ENCODE measurements around the gene RGL4. TPM values are rescaled to one million over a fixed set of nuclear protein-coding genes. Genes with fewer than 3 reads are reported as not detected.

Gene RGL4
- total and polyA plus RNA-seq, 2 of the 13 experiments (the other 11 are each of a cell fraction or from before 2014, with no cell fraction given) = not detected

- no peak for TF ChIP-seq ZNF251 (CRISPR knock-in tag; IDR thresholded peaks at IDR 0.05)
- TF ChIP-seq ARNT (IDR thresholded peaks at IDR 0.05) = no peak
- TF ChIP-seq ZNF180 (CRISPR knock-in tag; IDR thresholded peaks at IDR 0.05; ENCODE audit: borderline replicate concordance, low read depth) = no peak
- no peak for TF ChIP-seq ZFP62 (CRISPR knock-in tag; IDR thresholded peaks at IDR 0.05)
- peak; percentile 50 for TF ChIP-seq ZNF407 (CRISPR knock-in tag; IDR thresholded peaks at IDR 0.05; ENCODE audit: not compliant biosample characterization)
- peak; percentile 60 for TF ChIP-seq NR2C2 (CRISPR knock-in tag; IDR thresholded peaks at IDR 0.05; ENCODE audit: borderline replicate concordance)
- TF ChIP-seq ZNF335 (CRISPR knock-in tag; IDR thresholded peaks at IDR 0.05) = no peak
- TF ChIP-seq E2F2 (CRISPR knock-in tag; IDR thresholded peaks at IDR 0.05; ENCODE audit: borderline replicate concordance) = no peak
- TF ChIP-seq THAP9 (CRISPR knock-in tag; IDR thresholded peaks at IDR 0.05; ENCODE audit: borderline replicate concordance) = peak; percentile 65; the same call in 1 of the 2 replicates
- 0 out of 2 replicates have a peak, but pooled peaks have one; percentile 20 for TF ChIP-seq SKIL (CRISPR knock-in tag; IDR thresholded peaks at IDR 0.05; ENCODE audit: borderline replicate concordance)
Measured at GRCh38 chr22:23675502-23676415, 15.1 kb upstream of the RGL4 start (continued).
